Measurements from ENCODE around the gene PPP1R37.
"Not testable (repeated sequence)": the region's sequence is repeated elsewhere in the genome, so short reads cannot be mapped to it uniquely, and the experiment has no call there.

The PPP1R37 gene

DNA sequence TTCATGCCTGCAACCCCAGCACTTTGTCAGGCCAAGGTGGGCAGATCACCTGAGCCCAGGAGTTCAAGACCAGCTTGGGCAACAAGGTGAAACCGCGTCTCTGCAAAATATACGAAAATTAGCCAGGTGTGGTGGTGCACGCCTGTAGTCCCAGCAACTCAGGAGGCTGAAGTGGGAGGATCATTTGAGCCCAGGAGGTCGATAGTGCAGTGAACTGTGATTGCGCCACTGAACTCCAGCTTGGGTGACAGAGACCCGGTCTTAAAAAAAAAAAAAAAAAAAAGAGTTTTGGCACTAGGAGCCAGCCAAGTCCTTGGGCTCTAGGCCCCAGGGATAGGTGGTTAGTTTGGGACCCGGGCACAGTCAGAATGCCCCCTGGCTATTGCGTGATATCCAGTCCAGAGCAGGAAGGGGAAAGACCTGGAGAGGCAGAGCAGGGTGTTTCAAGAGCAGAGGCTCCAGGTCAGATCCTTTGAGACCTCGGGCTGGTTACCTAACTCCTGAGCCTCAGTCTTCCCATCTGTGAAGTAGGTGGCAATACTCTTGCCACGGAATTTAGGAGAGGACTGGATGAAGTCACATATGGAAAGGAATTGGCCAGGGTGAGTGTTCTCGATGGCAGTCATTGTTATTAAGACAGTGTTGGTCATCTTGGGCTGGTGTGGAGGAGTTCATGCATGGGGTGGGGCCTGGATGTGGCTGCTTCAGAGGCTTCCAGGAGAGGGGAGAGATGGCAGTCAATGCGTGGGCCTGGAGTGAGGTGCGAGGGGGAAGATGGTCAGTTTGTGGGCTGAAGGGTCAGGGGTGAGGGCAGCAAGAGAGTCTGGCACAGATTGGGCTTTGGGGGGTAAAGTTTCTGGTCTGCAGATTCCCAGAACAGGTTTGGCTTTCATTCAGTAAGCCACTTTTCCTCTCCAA lies 2.8 kb downstream of the PPP1R37 start:
- DNase-seq (ENCODE audit: low read depth in 2 of 2) = no peak

GRCh38 chr19:45096700-45097099 lies 3.7 kb downstream of the PPP1R37 start:
- no peak for DNase-seq (ENCODE audit: low read depth in 2 of 2)

DNA sequence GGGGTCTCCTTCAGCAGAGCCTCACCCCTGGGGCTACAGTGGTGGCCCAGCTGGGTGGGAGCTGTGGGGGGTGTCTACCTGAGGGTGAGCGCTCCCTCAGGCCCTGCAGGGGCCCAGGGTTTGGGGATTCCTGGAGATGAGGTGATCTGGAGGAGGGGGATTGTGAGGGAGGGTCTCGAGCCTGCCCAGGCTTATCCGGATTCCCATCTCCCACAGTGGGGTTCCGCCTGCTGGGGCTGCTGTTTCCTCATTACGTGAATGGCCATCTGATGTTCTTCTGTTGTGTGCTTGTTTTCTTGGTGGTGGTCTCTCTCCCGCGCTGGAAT lies 4.4 kb downstream of the PPP1R37 start:
- no peak for DNase-seq (ENCODE audit: low read depth in 2 of 2)

DNA sequence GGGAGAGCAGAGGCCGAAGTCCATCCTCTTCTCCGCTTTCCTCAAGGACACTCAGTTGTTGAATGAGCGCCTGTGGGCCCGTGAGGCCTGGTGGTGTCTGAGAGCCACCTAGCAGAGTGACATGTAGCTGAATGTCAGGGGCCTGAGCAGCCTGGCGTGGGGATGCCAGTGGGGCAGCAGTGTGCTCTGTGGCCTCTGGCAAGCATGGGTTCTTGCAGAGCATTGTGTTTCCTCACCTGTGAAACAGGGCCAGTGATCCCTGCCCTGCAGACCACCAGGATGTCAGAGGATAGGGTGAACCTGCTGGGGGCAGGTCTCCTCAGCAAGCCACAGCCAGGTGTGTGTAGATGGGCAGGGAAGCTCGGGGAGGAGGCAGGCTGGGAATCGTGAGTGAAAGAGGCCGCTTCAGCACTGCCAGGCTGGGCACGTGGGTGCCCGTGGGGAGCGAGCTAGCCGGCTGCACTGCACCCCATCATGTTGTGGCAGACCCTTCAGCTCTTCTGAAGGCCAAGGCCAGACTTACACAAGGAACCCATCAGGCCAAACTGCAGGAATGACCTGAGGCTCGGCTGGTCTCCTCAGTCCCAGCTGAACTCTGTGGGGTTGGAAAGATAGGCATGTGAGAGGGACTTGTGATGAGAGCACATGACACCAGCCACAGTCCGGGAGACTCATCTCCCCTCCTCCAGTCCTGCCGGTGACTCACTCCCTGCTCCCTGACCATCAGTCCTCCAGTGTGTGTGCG lies 5.0 kb downstream of the PPP1R37 start:
- no peak for DNase-seq (ENCODE audit: low read depth in 2 of 2)

GRCh38 chr19:45098521-45099466 lies 5.8 kb downstream of the PPP1R37 start:
- no peak for DNase-seq (ENCODE audit: low read depth in 2 of 2)

DNA sequence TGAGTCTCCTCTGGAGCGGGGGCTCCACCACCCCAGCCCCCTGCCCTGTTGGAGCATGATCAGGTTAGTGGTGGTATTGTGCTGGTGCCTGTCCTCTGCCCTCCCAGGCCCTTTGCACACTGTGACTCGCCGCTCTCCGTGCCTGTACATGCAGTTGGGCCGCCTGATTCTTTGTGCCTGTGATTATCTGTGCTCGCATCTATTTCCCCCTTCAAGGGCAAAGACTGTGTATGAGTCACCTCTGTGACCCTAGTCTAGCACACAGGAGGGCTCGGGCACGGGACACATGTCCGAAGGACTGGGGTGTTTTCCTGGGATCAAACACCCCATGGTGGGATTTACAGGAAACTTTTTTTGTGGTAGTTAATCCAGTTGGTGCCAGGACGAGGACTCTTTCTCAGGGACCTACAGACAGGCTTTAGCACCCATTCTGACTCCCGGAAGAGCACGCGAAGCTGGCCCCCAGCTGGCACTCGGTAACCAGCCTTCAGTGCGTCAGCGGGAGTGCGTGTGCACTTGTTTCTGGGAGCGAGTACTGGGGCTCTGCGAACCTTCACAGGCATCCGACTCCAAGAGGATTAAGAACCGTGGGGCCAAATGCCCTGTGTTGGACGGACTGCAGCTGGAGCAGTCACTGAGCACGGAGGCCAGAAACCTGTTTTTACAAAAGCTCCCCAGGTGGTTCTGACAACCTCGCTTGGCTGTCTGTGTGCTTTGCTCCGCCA lies 6.7 kb downstream of the PPP1R37 start:
- DNase-seq (ENCODE audit: low read depth in 2 of 2) = no peak

- DNase-seq (ENCODE audit: low read depth in 2 of 2) = no peak
Measured at GRCh38 chr19:45100201-45100600, 7.2 kb downstream of the PPP1R37 start.

DNA sequence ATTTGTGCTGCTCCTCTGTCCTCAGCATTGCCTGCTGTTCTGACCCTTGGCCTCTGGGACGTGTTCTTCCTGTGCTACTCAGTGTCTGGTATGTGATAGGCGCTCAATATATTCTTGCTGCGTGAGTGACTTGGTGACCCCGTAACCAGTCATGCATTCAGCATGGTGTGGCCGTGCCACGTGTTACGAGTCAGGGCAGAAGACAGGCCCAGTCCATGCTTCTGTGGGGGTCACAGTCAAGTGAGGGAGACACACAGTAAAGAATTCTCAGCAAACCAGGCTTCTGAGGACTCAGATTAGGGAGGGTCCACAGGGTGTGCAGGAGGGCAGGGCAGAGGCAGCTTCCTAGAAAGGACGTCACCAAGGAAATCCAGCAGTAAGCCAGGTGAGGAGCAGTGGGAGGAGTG lies 7.9 kb downstream of the PPP1R37 start:
- no peak for DNase-seq (ENCODE audit: low read depth in 2 of 2)

GRCh38 chr19:45101806-45102205 lies 8.8 kb downstream of the PPP1R37 start:
- no peak for DNase-seq (ENCODE audit: low read depth in 2 of 2)

DNA sequence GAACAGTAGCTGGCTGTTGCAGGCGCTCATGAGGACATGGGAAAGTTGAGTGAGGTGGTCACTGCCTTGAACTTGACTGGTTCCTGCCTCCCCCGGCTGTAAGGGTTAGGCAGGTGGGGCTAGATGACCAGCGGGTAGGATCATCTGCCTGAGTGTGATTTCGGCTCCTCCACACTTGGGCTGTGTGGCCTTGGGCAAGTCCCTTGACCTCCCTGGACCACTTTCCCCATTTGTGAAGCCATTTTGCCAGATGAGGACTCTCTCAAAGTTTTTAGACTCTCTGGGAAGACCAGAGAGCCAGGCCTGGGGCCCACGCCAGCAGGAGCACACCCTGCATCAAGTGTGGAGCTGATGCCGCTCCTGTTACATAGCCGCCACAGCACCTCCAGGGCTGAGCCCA lies 9.5 kb downstream of the PPP1R37 start:
- no peak for DNase-seq (ENCODE audit: low read depth in 2 of 2)

GRCh38 chr19:45103156-45103507 lies 10.2 kb downstream of the PPP1R37 start:
- no peak for DNase-seq (ENCODE audit: low read depth in 2 of 2)

DNA sequence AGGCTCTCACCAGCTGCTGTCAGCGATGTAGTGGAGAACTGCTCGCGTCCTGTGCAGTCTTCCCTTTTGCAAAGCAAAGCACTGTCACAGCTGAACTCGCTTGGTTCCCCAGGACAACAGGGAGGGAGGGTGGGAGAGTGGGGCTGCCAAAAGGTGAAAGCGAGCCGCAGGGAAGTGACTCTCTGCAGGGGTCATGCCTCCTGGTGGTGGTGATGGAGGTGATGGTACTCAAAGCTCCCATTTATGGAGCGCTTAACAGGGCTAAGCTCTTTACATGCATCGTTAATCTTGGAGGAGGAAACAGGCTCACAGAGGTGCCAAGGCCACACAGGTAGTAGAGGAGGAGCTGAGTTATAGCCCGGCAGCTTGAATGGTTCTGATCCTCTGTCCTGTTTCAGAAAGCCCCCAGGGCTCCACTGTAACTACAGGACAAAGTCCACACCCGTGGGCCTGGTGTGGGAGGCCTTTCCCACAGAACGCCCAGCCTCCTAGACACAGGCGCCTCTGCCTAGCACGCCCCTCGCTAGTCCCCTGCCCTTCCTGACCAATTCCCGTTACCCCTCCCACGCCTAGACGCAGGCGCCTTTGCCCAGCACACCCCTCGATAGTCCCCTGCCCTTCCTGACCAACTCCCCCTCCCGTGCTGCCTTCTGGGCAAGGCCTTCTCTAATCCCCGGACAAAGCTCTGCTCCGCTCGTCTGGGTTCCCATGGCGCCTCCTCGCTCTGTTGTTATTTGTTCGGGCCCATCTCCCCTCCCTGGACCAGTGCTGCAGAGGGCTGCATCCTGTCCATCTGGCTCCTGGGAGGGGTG lies 10.7 kb downstream of the PPP1R37 start:
- DNase-seq (ENCODE audit: low read depth in 2 of 2) = no peak

- DNase-seq (ENCODE audit: low read depth in 2 of 2) = no peak
Measured at GRCh38 chr19:45104658-45105349, 11.8 kb downstream of the PPP1R37 start.

- not testable (repeated sequence) for DNase-seq (ENCODE audit: low read depth in 2 of 2)
Measured at GRCh38 chr19:45106363-45106762, 13.4 kb downstream of the PPP1R37 start.

- no peak for DNase-seq (ENCODE audit: low read depth in 2 of 2)
Measured at GRCh38 chr19:45107621-45108150, 14.7 kb downstream of the PPP1R37 start.

DNA sequence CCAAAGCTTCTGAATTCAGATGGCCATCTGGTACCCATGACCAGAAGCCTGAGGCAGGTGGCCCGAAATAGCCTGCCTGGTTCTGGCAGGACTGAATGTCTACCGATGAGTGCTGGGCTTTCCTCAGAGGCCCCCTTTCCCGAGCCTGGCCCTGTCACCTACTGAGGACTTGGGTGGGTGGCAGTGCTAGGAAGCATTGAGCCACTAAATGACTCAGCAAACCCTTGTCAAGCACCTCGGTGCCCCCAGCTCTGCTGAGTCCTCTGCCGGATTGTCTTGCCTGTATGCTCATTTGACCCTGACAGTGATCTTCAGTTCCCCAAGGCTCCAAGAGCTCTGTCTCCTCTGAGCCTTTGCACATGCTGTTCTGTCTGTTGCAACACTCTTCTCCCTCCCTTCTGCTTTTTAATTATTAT lies 17.9 kb downstream of the PPP1R37 start:
- peak in 1 of 2 donors; percentile 40 for DNase-seq (ENCODE audit: low read depth in 2 of 2)

DNA sequence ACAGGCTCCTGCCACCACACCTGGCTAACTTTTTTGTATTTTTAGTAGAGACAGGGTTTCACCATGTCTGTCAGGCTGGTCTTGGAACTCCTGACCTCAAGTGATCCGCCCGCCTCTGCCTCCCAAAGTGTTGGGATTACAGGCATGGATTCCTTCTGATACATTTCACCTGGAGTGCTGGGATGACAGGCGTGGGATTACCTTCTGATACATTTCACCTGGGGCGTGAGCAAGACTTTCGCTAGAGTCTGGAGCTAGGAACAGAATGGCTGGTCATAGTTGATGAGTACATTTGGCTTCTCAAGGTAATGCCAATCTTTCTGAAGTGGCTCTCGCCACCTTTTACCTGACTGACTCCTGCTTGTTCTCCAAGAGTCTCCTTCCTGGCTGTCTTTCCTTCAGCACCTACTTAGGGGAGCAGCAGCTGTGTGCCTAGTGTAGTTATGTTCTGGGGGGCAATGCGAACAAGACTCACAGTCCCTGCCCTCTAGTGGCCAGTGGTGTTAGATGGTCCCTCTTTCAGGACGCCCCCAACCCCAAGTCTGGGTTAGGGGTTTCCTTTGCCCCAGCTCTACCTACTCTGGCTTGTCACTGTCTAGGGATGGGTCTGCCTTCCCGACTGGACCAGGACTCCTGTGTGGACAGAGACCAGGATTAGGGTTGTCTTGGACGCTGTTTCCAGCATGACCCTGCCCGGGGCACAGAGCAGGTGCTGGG lies 19.3 kb downstream of the PPP1R37 start:
- no peak for DNase-seq (ENCODE audit: low read depth in 2 of 2)

DNA sequence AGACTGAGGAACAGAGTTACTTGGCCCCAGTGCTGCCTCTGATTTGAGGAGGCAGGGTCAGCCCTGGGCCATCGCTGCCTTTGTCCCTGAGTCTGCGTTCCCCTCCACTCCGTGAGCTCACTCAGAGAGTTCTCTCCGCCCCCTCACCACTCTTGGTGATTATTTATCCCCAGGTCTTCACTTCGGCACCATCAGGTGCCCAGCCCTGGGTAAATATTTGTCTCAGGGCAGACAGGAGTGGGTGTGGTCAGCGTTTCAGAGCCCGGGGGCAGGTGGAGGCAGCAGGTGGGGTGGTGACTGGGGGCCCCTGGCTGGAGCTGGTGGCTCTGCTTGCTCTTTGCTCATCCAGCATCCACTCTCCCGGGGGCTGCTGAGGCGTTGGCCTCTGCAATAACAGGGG lies 20.6 kb downstream of the PPP1R37 start:
- no peak for DNase-seq (ENCODE audit: low read depth in 2 of 2)

DNA sequence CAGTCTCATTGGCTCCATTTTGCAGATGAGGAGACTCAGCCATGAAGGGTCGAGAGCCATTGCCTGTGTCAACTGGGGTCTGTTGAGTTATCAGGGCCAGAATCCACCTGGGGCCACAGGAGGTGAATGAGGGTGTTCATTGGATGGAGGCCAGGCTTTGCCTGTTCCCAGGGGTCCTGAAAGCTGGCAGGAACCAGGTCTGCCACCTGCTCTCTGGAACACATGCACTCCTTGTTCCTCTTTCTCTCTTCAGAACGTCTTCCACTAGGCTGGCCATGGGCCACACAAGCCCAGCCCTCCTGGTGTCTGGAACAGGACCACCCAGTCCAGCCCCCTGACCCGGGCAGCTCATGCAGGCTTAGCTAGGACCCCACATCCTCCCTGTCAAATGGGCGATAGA lies 21.1 kb downstream of the PPP1R37 start:
- DNase-seq (ENCODE audit: low read depth in 2 of 2) = no peak
